Keratinocyte (primary cell): Measurements from ENCODE around the gene TSHR. TPM values are rescaled to one million over a fixed set of nuclear protein-coding genes. Genes with fewer than 3 reads are reported as not detected.

Experiments
- DNase-seq: peaks from one replicate; pipeline ENCODE4 v3.0.0-alpha.2; 2011; ENCODE audit warnings: low read depth, missing footprints, low spot score
- FAIRE-seq: peaks from 2 replicates; lab custom pipeline; 2011; peaks lifted over from hg19 to GRCh38; lab: Jason Lieb, UNC
- H2AFZ ChIP-seq: 2 replicates; pipeline ENCODE4 v1.6.0; 2012; ENCODE audit warnings: low read length, control low read depth, inconsistent platforms; ENCODE audit not compliant: control insufficient read depth
- H3K27ac ChIP-seq: 2 replicates; pipeline ENCODE4 v1.5.1; 2011; ENCODE audit warnings: low read length; ENCODE audit not compliant: control insufficient read depth, insufficient read depth
- H3K27me3 ChIP-seq: 3 replicates; pipeline ENCODE4 v1.6.0; 2011; ENCODE audit warnings: low read length; ENCODE audit not compliant: control insufficient read depth, insufficient read depth; ENCODE audit errors: extremely low read depth
- H3K36me3 ChIP-seq, 2 experiments: 2 replicates in 1 of 2; 3 replicates in 1 of 2; pipeline ENCODE4 v1.5.1; 2011; ENCODE audit warnings: low read length in 2 of 2, mild to moderate bottlenecking in 1 of 2; ENCODE audit not compliant: control insufficient read depth in 2 of 2, insufficient read depth in 2 of 2; ENCODE audit errors: extremely low read depth in 1 of 2
- H3K4me1 ChIP-seq: 3 replicates; pipeline ENCODE4 v1.5.1; 2011; ENCODE audit warnings: low read length; ENCODE audit not compliant: control insufficient read depth, insufficient read depth; ENCODE audit errors: extremely low read depth
- H3K4me2 ChIP-seq: 3 replicates; pipeline ENCODE4 v1.6.0; 2011; ENCODE audit warnings: low read depth, low read length; ENCODE audit not compliant: control insufficient read depth, insufficient read depth; ENCODE audit errors: extremely low read depth
- H3K4me3 ChIP-seq, 3 experiments: fragments of 200-600 bp in 1 of 3; sonication (generic) in 1 of 3; 2 replicates in 2 of 3; 3 replicates in 1 of 3; pipeline ENCODE4 v1.5.1; 2011 to 2016; ENCODE audit warnings: low read length in 3 of 3, mild to moderate bottlenecking in 3 of 3, control low read depth in 2 of 3, inconsistent platforms in 1 of 3, low read depth in 1 of 3, mixed read lengths in 1 of 3, mixed run types in 1 of 3, moderate library complexity in 1 of 3; ENCODE audit not compliant: control insufficient read depth in 2 of 3, insufficient read depth in 2 of 3; ENCODE audit errors: extremely low read depth in 1 of 3
- H3K79me2 ChIP-seq: 2 replicates; pipeline ENCODE4 v1.6.0; 2012; ENCODE audit warnings: low read length; ENCODE audit not compliant: control insufficient read depth, insufficient read depth
- H3K9ac ChIP-seq: 3 replicates; pipeline ENCODE4 v1.6.0; 2011; ENCODE audit warnings: low read length; ENCODE audit not compliant: control insufficient read depth, insufficient read depth; ENCODE audit errors: extremely low read depth
- H3K9me1 ChIP-seq: 3 replicates; pipeline ENCODE4 v1.6.0; 2011; ENCODE audit warnings: low read length; ENCODE audit not compliant: control insufficient read depth, insufficient read depth; ENCODE audit errors: extremely low read depth
- H3K9me3 ChIP-seq: 2 replicates; pipeline ENCODE4 v1.5.1; 2012; ENCODE audit warnings: low read depth, low read length; ENCODE audit not compliant: control insufficient read depth
- H4K20me1 ChIP-seq: 3 replicates; pipeline ENCODE4 v1.6.0; 2011; ENCODE audit warnings: low read length; ENCODE audit not compliant: control insufficient read depth, insufficient read depth; ENCODE audit errors: extremely low read depth
- EZH2 ChIP-seq: IDR thresholded peaks from one replicate; pipeline ENCODE4 v1.6.1; 2012; ENCODE audit warnings: inconsistent platforms, mild to moderate bottlenecking, low read length, moderate library complexity
- dilution Hi-C: fragments of 300-500 bp; cut with MboI; formaldehyde crosslinking; loops from one replicate; pipeline ENCODE4 v1.7.0; 2020; ENCODE audit warnings: low sequenced_read_pairs; ENCODE audit not compliant: extremely low pct_ligation_motif_present
- polyA plus RNA-seq, 5 experiments: library from polyadenylated mRNA; depleted of rRNA in 3 of 5; stranded (reverse) in 3 of 5; stranded (forward) in 1 of 5; unstranded in 1 of 5; fragments of >200 nt; gene quantifications; 1 replicate in 1 of 5; 2 replicates in 3 of 5; 3 replicates in 1 of 5; pipeline versions ENCODE4 v1.2.1 to v1.2.3, GENCODE V29; 2011 to 2012; ENCODE audit warnings: missing spikeins in 2 of 5, low read depth in 1 of 5, low replicate concordance in 1 of 5
- TF ChIP-seq, protein P1 (sequence below), 3 experiments: IDR thresholded peaks in 1 of 3; conservative IDR thresholded peaks in 1 of 3; optimal IDR thresholded peaks in 1 of 3; 2 replicates in 2 of 3; 3 replicates in 1 of 3; pipeline versions ENCODE3 to v1.5.1; 2011; ENCODE audit warnings: low read length in 3 of 3, mild to moderate bottlenecking in 3 of 3, moderate library complexity in 2 of 3, control low read depth in 1 of 3, inconsistent platforms in 1 of 3; ENCODE audit not compliant: insufficient read depth in 2 of 3; ENCODE audit errors: extremely low read depth in 1 of 3

The TSHR gene
- polyA plus RNA-seq, 1 donor (not counting 4 experiments of a cell fraction or from before 2014, with no cell fraction given), result 0.03 TPM

DNA sequence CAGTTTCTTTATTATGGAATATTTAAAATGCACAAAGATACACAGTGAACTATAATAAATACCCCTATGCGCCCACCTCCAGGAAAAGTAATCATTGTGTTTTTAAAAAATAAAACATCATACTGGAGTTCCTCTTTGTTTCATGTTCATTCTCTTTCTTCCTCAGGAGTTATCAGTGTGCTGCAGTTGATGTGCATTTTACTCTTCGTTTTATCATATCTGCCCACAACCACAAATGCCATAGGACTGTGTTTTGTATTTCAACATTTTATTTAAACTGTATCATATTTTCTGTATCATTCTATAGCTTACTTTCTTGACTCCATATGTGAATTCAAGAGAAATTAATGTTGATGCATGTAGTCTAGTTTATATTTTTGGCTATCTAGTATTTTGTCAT, 53.9 kb downstream of the TSHR start:
- Histone ChIP-seq H3K9me1 (no peaks in the 10 kb centered on the region), H3K4me3 (no peak overlapping the region), H3K4me2 (no peak overlapping the region), H3K79me2 (no peaks in the 10 kb centered on the region), H4K20me1 (no peaks in the 10 kb centered on the region), H3K36me3 (no peaks in the 10 kb centered on the region), H3K9ac (no peak overlapping the region), H3K27me3 (no peaks in the 10 kb centered on the region), H3K4me1 (no peaks in the 10 kb centered on the region), H2AFZ (no peak overlapping the region), H3K27ac (no peak overlapping the region), H3K9me3 (no peaks in the 10 kb centered on the region)
- no peak for TF ChIP-seq EZH2
- TF ChIP-seq, protein P1, sequence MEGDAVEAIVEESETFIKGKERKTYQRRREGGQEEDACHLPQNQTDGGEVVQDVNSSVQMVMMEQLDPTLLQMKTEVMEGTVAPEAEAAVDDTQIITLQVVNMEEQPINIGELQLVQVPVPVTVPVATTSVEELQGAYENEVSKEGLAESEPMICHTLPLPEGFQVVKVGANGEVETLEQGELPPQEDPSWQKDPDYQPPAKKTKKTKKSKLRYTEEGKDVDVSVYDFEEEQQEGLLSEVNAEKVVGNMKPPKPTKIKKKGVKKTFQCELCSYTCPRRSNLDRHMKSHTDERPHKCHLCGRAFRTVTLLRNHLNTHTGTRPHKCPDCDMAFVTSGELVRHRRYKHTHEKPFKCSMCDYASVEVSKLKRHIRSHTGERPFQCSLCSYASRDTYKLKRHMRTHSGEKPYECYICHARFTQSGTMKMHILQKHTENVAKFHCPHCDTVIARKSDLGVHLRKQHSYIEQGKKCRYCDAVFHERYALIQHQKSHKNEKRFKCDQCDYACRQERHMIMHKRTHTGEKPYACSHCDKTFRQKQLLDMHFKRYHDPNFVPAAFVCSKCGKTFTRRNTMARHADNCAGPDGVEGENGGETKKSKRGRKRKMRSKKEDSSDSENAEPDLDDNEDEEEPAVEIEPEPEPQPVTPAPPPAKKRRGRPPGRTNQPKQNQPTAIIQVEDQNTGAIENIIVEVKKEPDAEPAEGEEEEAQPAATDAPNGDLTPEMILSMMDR (optimal IDR thresholded peaks at IDR 0.05 in 1 of 3, IDR thresholded peaks at IDR 0.05 in 1 of 3, conservative IDR thresholded peaks at IDR 0.05 in 1 of 3; ENCODE audit: extremely low read depth in 1 of 3, insufficient read depth in 2 of 3, low read length in 3 of 3), result no peak
- dilution Hi-C loops, result no loop called here
- no peak for FAIRE-seq
- DNase-seq, result no peak

DNA sequence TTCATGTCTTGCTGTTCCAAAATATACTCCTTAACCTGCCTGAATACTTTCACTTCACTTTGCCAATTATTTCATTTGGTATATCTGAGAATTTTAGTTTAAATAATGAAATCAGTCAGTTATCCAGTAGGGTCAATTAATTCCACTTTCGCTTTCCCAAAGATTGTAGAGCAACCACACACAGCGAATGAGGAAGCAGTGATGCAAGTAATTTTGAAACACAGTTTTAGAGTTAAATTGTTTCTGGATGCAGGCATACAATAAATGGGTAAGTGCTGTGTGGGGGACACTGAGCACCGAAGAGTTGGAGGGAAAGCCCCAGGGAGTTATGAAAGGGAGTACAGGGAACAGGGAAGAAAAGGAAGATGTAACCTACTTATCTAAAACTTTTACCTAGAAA, 62.8 kb downstream of the TSHR start:
- no peaks in the 10 kb centered on the region for H3K9me1 ChIP-seq
- no peaks in the 10 kb centered on the region for H3K36me3 ChIP-seq
- no peak overlapping the region for H2AFZ ChIP-seq
- no peaks in the 10 kb centered on the region for H3K27me3 ChIP-seq
- no peak overlapping the region for H3K4me3 ChIP-seq
- H3K79me2 ChIP-seq, result no peaks in the 10 kb centered on the region
- no peaks in the 10 kb centered on the region for H3K9me3 ChIP-seq
- DNase-seq (no peak), FAIRE-seq (no peak)
- no peak overlapping the region for H3K4me2 ChIP-seq
- H3K4me1 ChIP-seq, result no peaks in the 10 kb centered on the region
- H3K9ac ChIP-seq, result no peak overlapping the region
- H3K27ac ChIP-seq, result no peak overlapping the region
- no peaks in the 10 kb centered on the region for H4K20me1 ChIP-seq
- no peak for TF ChIP-seq EZH2
- TF ChIP-seq, protein P1 (optimal IDR thresholded peaks at IDR 0.05 in 1 of 3, IDR thresholded peaks at IDR 0.05 in 1 of 3, conservative IDR thresholded peaks at IDR 0.05 in 1 of 3; ENCODE audit: extremely low read depth in 1 of 3, insufficient read depth in 2 of 3, low read length in 3 of 3), result no peak
- dilution Hi-C loops, result no loop called here
